Measurements from ENCODE around the gene CPTP.

GRCh38 chr1:1284221-1285101, 40.1 kb upstream of the CPTP start:
- TF ChIP-seq POLR2A (IDR thresholded peaks at IDR 0.05; ENCODE audit: extremely low read depth, insufficient read length): no peak
- TF ChIP-seq CTCF (IDR thresholded peaks at IDR 0.05; ENCODE audit: low read depth, low read length): no peak
